ENCODE measurements around the gene PLXNC1.

PLXNC1 gene

GRCh38 chr12:94147991-94148738, at the start of gene PLXNC1:
PLXNC1 (plus strand) TSS chr12:94148577; CDS start chr12:94148972, 395 bp downstream.
- Histone ChIP-seq H2AFZ (ENCODE audit: low read length) (peak within 1 kb of the TSS; percentile 74), H3K4me2 (ENCODE audit: low read depth, low read length) (peak within 1 kb of the TSS; percentile 93), H3K79me2 (ENCODE audit: low read length) (peaks cover 46% of the 10 kb centered on the region), H3F3A (ENCODE audit: insufficient read depth, low read length) (peaks cover 29% of the 10 kb centered on the region), H3K27ac (ENCODE audit: low read length) (peak within 1 kb of the TSS; percentile 82), H3K4me1 (ENCODE audit: low read length) (peaks cover 20% of the 10 kb centered on the region), H3K27me3 (replicated peaks; ENCODE audit: insufficient read depth, low read length) (no peaks in the 10 kb centered on the region), H3K36me3 (replicated peaks; ENCODE audit: insufficient read depth, low read length) (no peaks in the 10 kb centered on the region; the same call in 1 of the 2 replicates), H3K4me3 (ENCODE audit: low read length) (peak within 1 kb of the TSS; percentile 91), H3K9me2 (replicated peaks; ENCODE audit: insufficient read depth, low read length) (no peaks in the 10 kb centered on the region), H3K9ac (ENCODE audit: low read length) (peak within 1 kb of the TSS; percentile 96), H4K20me1 (ENCODE audit: insufficient read depth, low read length) (no peaks in the 10 kb centered on the region), H3K9me3 (replicated peaks; ENCODE audit: insufficient read depth, low read length) (no peaks in the 10 kb centered on the region)
- DNase-seq, result peak; percentile 81
- TF ChIP-seq CTCF (IDR thresholded peaks at IDR 0.05; ENCODE audit: low read length), result no peak
- TF ChIP-seq EZH2 (optimal IDR thresholded peaks at IDR 0.05; ENCODE audit: low read depth, low read length), result no peak
- no peak for TF ChIP-seq EZH2phosphoT487 (IDR thresholded peaks at IDR 0.05; ENCODE audit: low read length)

DNA sequence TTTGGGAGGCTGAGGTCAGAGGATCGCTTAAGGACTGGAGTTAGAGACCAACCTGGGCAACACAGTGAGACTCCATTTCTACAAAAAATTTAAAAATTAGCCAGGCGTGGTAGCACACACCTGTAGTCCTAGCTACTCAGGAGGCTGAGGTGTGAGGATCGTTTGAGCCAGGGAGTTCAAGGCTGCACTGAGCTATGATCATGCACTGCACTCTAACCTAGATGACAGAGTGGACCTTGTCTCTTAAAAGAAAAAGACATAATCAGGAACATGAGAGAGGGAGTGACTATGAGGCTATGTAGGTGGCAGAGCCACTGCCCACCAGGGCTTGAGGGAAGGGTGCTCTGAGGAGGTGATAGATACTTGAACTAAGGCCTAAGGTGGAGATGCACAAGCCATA, 49.2 kb upstream of the PLXNC1 start:
- H3K27me3 ChIP-seq (replicated peaks; ENCODE audit: insufficient read depth, low read length), result no peaks in the 10 kb centered on the region

DNA sequence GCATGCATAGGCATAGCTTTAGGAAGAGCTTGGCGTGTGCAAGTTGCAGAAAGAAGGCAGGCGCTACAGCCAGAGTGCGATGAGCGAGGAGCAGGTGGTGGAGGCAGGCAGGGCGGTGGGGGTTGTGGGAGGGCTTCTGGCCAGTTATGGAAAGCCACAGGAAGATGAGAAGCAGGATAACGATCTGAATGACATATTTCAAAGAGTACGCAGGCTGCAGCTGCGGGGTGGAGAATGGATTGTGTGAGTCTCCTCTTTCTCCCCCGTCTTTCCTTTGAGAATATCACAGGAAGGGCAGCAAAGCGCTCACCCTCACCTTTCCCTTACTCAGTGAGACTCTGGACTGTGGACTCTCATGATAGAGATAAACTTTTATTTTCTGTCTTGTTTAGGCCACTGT, 48.7 kb upstream of the PLXNC1 start:
- Histone ChIP-seq H3K4me3 (ENCODE audit: low read length) (no peak overlapping the region), H3F3A (ENCODE audit: insufficient read depth, low read length) (no peaks in the 10 kb centered on the region), H3K79me2 (ENCODE audit: low read length) (no peaks in the 10 kb centered on the region), H4K20me1 (ENCODE audit: insufficient read depth, low read length) (no peaks in the 10 kb centered on the region), H2AFZ (ENCODE audit: low read length) (no peak overlapping the region), H3K27me3 (replicated peaks; ENCODE audit: insufficient read depth, low read length) (no peaks in the 10 kb centered on the region), H3K27ac (ENCODE audit: low read length) (no peak overlapping the region), H3K4me2 (ENCODE audit: low read depth, low read length) (no peak overlapping the region), H3K36me3 (replicated peaks; ENCODE audit: insufficient read depth, low read length) (no peaks in the 10 kb centered on the region), H3K9me2 (replicated peaks; ENCODE audit: insufficient read depth, low read length) (no peaks in the 10 kb centered on the region), H3K9ac (ENCODE audit: low read length) (no peak overlapping the region), H3K9me3 (replicated peaks; ENCODE audit: insufficient read depth, low read length) (no peaks in the 10 kb centered on the region), H3K4me1 (ENCODE audit: low read length) (peaks cover 4% of the 10 kb centered on the region; the same call in 1 of the 2 replicates)
- TF ChIP-seq CTCF (IDR thresholded peaks at IDR 0.05; ENCODE audit: low read length) (no peak), EZH2phosphoT487 (IDR thresholded peaks at IDR 0.05; ENCODE audit: low read length) (no peak), EZH2 (optimal IDR thresholded peaks at IDR 0.05; ENCODE audit: low read depth, low read length) (no peak)
- DNase-seq, result no peak

More for the DNA sequence above, 49.2 kb upstream of the PLXNC1 start:
- no peaks in the 10 kb centered on the region for H3K9me2 ChIP-seq (replicated peaks; ENCODE audit: insufficient read depth, low read length)
- no peak overlapping the region for H3K9ac ChIP-seq (ENCODE audit: low read length)
- H3K4me3 ChIP-seq (ENCODE audit: low read length), result no peak overlapping the region
- no peaks in the 10 kb centered on the region for H3F3A ChIP-seq (ENCODE audit: insufficient read depth, low read length)
- H3K4me2 ChIP-seq (ENCODE audit: low read depth, low read length), result no peak overlapping the region
- H2AFZ ChIP-seq (ENCODE audit: low read length), result no peak overlapping the region
- no peaks in the 10 kb centered on the region for H3K9me3 ChIP-seq (replicated peaks; ENCODE audit: insufficient read depth, low read length)
- no peaks in the 10 kb centered on the region for H4K20me1 ChIP-seq (ENCODE audit: insufficient read depth, low read length)
- no peaks in the 10 kb centered on the region for H3K36me3 ChIP-seq (replicated peaks; ENCODE audit: insufficient read depth, low read length)
- no peak for DNase-seq
- no peak overlapping the region for H3K27ac ChIP-seq (ENCODE audit: low read length)
- TF ChIP-seq EZH2 (optimal IDR thresholded peaks at IDR 0.05; ENCODE audit: low read depth, low read length), result no peak
- peaks cover 4% of the 10 kb centered on the region; the same call in 1 of the 2 replicates for H3K4me1 ChIP-seq (ENCODE audit: low read length)
- H3K79me2 ChIP-seq (ENCODE audit: low read length), result no peaks in the 10 kb centered on the region

DNA sequence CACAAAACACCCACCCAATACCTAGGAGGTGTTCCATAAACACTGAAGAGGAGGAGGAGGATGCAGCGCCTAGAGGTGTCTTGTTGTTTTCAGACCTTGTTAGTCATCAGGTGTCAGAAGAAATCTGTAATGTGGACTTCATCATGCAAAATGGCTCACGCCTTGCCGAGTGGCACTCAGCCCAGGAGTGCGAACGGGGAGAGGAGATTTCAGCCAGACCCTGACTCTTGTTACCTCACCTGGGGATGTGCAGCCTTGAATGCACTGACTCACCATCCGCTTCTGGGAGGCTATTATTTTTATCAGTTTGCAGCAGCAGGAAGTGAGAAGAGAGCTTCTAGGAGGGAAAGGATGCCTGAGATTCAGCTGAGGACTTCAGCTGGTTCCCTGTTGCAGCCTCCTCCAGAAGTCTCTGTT, 48.2 kb upstream of the PLXNC1 start:
- Histone ChIP-seq H3K36me3 (replicated peaks; ENCODE audit: insufficient read depth, low read length) (no peaks in the 10 kb centered on the region), H3K9ac (ENCODE audit: low read length) (no peak overlapping the region), H3K27me3 (replicated peaks; ENCODE audit: insufficient read depth, low read length) (no peaks in the 10 kb centered on the region), H3K4me2 (ENCODE audit: low read depth, low read length) (no peak overlapping the region), H3K4me3 (ENCODE audit: low read length) (no peak overlapping the region), H4K20me1 (ENCODE audit: insufficient read depth, low read length) (no peaks in the 10 kb centered on the region), H3K9me3 (replicated peaks; ENCODE audit: insufficient read depth, low read length) (no peaks in the 10 kb centered on the region), H3K4me1 (ENCODE audit: low read length) (peaks cover 4% of the 10 kb centered on the region; the same call in 1 of the 2 replicates), H3F3A (ENCODE audit: insufficient read depth, low read length) (no peaks in the 10 kb centered on the region), H3K79me2 (ENCODE audit: low read length) (no peaks in the 10 kb centered on the region), H3K9me2 (replicated peaks; ENCODE audit: insufficient read depth, low read length) (no peaks in the 10 kb centered on the region), H2AFZ (ENCODE audit: low read length) (no peak overlapping the region), H3K27ac (ENCODE audit: low read length) (no peak overlapping the region)
- TF ChIP-seq CTCF (IDR thresholded peaks at IDR 0.05; ENCODE audit: low read length) (no peak), EZH2 (optimal IDR thresholded peaks at IDR 0.05; ENCODE audit: low read depth, low read length) (no peak), EZH2phosphoT487 (IDR thresholded peaks at IDR 0.05; ENCODE audit: low read length) (no peak)
- DNase-seq, result no peak

Data from MM.1S (cell line).